ENCODE results near the gene ANAPC4.
"Not testable (repeated sequence)": the region's sequence is repeated elsewhere in the genome, so short reads cannot be mapped to it uniquely, and the experiment has no call there.

The ANAPC4 gene, protein sequence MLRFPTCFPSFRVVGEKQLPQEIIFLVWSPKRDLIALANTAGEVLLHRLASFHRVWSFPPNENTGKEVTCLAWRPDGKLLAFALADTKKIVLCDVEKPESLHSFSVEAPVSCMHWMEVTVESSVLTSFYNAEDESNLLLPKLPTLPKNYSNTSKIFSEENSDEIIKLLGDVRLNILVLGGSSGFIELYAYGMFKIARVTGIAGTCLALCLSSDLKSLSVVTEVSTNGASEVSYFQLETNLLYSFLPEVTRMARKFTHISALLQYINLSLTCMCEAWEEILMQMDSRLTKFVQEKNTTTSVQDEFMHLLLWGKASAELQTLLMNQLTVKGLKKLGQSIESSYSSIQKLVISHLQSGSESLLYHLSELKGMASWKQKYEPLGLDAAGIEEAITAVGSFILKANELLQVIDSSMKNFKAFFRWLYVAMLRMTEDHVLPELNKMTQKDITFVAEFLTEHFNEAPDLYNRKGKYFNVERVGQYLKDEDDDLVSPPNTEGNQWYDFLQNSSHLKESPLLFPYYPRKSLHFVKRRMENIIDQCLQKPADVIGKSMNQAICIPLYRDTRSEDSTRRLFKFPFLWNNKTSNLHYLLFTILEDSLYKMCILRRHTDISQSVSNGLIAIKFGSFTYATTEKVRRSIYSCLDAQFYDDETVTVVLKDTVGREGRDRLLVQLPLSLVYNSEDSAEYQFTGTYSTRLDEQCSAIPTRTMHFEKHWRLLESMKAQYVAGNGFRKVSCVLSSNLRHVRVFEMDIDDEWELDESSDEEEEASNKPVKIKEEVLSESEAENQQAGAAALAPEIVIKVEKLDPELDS

DNA sequence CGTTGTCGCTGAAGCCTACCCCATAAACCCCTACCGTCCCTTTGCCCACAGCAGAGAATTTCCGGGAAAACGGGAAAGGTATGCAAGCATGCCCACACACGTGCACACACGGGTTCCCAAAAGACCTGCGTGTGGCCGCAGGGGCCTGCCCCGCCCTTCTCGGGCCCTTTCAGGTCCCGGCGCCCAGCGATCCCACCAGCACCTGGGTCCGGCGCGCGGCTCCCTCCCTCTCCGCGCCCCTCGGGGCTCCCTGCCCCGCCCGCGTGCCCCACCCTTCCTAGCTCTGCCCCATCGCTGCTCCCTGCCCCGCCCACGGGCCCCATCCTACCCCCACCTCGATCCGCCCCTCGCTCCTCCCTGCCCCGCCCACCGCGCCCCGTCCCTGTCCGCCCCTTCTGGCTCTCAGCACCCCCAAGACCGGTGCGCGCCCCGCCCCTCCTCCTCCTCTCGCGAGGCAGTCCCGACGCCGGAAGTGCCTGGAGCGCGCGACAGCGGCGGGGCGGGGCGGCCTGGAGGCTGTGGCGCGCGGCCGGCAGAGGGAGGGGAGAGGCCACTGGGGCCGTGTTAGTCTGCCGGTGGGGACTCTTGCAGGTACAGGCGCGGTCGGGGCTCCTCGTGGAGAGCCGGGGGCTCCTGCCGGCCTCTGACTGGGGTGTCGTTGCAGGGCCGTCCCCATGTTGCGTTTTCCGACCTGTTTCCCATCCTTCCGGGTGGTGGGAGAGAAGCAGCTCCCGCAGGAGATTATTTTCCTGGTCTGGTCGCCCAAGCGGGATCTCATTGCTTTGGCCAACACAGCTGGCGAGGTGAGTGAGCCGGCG is at the start of gene ANAPC4:
ANAPC4 (plus strand) TSS at position 510 of the 818 bp plus-strand sequence; CDS start at position 675, 165 bp downstream.
- DNase-seq: peak; percentile 87 to 92

DNA sequence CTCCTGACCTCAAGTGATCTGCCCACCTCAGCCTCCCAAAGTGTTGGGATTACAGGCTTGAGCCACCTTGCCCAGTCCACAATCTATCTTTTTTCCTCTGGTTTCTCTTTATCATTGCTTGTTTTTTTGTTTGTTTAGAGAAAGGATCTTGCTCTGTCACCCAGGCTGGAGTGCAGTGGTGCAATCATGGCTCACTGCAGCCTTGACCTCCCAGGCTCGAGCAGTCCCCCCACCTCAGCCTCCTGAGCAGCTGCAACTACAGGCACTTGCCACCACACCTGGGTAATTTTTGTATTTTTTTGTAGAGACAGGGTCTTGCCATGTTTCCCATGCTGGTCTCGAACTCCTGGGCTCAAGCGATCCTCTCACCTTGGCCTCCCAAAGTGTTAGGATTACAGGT is 48.6 kb upstream of the ANAPC4 start:
- DNase-seq: not testable (repeated sequence)

DNA sequence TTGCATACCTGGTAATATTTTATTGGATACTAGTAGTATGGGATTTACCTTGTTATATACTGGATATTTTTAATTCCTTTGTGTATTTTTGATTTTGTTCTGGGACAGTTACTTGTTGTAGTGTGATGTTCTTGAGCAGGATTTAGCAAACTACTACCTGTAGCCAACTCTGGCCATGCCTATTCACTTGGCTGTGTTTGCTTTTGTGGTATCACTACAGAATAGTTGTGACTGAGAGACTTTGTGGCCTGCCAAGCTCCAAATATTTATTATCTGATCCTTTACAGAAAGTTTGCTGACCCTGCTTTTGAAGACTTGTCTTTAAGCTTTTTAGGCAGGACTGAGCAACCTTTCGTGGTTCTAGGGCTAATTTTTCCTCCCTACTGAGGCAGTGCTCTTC is 46.7 kb upstream of the ANAPC4 start:
- no peak for DNase-seq

DNA sequence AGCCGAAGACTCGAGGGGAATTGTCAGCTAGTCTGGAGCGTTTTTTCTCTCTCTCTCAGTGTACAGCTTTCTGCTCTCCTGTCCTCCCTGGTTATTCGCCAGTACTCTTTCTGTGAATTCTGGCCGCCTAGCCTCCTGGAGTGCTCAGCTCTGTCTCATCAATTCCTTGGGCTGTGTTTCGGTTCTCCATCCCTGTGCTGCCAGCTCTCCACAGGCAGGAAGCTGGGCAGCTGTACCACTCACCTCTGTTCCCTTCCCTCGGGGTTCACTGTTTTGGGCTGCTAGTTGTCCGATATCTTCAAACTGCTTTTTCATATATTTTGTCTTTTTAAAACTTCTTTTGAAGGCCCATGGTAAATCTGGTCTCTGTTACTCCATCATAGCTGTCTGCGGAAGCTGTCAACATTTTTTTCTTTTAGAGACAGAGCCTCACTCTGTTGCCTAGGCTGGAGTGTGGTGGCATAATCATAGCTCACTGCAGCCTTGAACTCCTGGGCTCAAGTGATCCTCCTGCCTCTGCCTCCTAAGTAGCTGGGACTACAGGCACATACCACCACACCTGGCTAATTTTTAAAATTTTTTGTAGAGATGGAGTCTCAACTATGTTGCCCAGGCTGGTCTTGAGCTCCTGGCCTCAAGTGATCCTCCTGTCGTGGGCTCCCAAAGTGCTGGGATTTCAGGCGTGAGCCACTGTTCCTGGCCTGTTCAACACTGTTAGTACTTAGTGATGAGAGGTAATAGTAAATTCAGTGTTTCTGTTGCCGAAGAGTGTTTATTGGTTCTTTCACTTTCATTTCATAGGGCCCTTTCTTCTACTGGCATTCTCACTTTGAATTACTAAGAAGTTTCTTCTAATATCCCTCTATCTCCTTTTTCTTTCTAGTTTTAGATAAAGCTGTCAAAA is 45.9 kb upstream of the ANAPC4 start:
- no peak for DNase-seq

DNA sequence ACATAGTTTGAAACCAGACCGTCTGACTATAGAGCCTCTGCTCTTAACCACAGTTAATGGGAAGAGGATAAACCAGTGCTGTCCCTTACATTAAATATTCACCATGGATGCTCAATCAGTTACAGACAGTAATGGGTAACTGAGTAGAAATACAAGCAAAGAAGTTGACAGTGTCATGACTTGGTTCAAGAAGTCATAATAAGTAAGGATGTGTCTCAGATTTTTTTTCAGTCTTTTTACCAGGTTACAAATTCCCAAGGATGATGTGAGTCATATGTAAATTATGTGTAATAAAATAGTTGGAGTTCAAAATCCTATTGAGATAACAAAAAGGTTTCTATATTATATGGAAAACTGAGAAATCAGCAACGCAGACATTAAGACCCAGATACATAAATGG is 33.4 kb upstream of the ANAPC4 start:
- DNase-seq: no peak

DNA sequence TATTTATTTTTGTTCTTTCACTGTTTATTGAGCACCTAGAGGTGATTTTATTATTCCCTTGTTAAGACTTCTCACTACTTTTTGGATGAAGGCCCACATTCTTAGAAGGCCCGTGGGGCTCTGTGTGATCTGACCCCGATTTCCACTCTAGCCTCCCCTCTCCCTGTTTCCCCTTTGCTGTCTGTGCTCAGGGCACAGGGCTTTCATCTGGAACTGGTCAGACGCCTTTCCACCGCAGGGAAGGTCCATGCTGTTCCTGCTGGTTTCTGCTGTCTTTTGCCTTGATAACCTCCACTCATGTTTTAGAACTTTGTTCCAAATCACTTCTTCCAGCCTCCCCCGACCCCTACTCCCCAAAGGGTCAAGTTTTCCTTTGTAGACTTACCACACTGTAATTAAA is 31.3 kb upstream of the ANAPC4 start:
- no peak for DNase-seq

DNA sequence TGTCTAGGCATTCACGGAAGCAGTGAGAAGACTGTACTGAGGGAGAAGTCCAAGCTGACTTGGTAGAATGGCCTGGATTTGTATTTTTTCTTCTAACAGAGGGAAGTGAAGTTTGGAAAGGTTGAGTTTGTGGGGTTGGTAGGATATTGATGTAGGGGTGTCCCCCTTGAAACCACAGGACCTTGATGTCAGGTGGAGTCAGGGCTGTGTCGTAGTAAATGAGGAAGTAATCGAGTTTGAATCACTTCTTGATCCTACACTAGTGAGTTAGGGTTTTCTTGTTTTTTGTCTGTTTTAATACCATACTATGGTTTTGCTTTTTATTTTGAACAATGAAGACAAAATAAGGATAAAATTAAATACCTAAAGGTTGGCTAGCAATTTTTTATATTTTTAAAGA is 30.1 kb upstream of the ANAPC4 start:
- no peak for DNase-seq

DNA sequence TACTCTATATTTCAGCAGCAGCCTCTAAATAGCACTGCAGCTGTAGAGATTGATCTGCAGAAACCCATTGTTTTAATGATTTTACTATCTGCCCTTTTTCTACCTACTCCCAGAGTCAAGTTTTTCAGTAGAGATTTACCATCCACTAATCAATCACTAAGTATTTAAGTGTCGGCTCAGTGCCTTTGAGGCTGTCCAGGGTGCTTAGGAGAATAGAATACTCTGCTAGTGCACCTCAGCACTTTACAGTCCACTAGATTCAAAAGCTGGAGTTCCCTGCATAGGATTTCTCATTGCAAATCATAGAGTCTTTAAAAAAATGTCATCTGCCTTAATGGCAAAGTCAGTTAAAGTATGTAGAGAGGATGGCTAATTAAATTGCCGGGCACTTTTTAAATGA is 29.6 kb upstream of the ANAPC4 start:
- no peak for DNase-seq

DNA sequence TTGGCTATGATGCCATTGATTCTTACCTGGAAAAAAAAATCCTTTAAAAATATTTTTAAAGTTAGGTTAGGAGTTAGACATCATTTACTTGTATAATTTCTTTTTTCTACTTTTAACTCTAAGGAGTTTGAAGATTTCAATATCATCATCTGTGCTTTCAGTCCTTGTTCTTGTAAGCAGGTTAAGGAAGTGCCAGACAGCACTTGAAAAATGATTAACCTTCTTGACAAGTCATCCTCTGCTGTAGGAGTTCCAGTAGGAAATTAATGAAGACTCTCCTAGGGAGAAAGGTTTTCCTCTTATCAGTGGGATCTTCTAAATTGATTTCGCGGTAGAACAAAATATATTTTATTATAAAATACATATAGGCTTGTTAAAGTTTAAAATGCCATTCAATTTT is 29.1 kb upstream of the ANAPC4 start:
- DNase-seq: no peak

DNA sequence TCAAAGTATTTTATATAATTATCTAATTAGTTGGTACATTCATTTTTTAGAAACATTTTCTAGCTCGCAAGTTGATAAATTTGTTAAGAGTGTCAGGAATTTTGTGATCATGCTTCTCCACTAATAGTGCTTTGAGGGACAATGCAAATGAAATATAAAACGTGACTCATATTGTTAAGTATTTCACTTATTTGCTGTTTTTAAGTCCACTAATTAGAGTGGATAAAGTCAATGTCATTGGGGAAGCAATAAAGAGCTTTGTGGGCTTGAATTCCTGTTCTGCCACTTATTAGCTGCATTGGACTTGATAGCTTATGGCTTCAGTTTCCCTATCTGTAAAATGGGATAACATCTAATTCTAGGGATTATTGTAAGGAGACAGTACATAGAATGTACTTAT is 26.5 kb upstream of the ANAPC4 start:
- DNase-seq: no peak

DNA sequence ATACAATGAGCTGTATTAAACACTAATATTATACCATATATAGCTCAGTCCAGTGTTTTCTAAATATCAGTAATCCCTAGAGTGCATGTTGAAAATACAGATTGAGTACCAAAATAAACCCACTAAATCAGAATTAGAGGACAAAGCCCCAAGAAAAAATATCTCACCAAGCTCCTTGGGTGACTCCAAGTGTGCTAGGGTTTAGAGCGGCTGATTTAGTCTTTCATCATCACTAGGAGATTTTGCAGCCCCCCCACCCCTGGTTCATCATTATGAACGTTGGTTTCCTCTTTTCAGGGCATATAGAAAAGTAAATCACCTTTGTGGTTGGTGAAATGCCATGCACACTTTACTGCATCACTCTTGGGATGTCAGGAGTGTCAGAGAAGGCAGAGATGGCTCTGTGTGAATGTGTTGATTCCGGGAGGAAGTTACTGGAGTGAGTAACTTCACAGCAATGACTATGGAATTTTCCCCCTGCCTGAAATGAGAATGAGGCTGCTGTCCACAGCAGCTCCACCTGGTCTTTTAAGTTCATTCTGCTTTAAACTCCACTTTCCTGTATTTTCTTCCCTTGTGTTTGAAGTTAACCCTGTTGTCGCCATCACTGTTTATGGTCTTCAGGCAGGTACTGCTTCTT is 25.2 kb upstream of the ANAPC4 start:
- DNase-seq: no peak

DNA sequence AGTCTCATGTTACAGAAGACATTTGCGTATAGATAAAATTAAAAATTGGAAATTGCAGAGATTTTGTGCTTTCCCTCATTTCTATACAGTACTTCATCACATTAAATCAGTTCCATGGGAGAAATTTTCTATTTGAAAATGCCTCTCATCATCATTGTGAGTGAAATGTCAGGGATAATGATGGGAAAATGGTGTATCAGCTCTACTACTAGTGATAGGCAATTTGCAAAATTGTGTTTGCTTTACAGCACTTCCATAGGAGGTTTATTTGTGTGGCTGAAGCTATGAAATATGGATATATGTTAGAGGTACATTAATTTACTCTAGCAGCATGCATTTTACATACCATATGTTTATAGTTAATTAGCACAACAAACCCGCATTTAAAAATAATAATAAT is 21.0 kb upstream of the ANAPC4 start:
- no peak for DNase-seq

DNA sequence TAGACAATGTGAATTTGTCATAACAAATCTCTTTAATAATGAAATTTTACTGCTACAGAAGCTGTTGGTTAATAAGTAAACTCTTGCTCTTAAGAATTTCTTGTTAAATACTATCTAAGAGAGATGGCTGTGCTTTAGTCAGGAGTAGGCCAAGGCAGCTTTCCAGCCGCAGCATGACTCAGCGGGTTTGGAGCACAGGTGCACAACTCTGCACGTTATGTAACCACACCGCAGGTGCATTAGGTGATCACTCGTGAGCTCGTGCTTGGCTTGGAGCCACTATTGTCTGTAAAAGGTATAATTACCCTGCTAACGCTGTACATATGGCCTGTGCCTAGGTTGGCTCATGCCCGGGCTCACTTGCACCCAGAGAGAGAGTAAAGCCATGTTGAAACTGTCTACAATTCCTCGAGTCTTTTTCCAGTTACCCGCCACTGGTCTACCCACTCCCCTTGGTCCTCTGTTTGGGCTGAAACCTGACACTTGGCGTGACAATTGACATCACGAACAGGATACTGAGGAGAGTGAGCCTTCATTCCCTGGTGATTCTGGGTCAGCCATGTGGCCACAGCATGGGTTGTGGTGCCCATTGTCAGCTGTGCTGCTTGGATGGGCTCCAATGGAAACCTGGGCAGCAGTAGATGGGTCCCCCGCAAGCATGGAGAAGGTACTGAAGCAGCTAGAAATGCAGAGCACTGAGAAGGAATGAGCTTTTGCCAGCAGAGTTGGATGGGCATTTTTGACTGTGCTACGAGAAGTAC is 18.4 kb upstream of the ANAPC4 start:
- DNase-seq: no peak

DNA sequence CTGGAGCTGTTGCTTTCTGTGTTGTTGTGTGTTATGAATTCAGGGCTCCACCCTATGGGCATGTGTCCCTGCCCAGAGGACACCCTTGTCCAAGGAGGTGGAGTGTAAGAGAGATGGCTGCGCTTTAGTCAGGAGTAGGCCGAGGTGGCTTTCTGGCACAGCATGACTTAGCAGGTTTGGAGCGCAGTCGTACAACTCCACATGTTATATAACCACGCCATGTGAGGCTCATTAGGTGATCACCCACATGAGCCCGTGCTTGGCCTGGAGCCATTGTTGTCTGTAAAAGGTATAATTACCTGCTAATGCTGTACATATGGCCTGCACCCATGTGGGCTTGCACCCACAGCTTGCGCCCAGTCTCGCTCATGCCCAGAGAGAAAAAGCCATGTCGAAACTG is 15.8 kb upstream of the ANAPC4 start:
- no peak for DNase-seq

DNA sequence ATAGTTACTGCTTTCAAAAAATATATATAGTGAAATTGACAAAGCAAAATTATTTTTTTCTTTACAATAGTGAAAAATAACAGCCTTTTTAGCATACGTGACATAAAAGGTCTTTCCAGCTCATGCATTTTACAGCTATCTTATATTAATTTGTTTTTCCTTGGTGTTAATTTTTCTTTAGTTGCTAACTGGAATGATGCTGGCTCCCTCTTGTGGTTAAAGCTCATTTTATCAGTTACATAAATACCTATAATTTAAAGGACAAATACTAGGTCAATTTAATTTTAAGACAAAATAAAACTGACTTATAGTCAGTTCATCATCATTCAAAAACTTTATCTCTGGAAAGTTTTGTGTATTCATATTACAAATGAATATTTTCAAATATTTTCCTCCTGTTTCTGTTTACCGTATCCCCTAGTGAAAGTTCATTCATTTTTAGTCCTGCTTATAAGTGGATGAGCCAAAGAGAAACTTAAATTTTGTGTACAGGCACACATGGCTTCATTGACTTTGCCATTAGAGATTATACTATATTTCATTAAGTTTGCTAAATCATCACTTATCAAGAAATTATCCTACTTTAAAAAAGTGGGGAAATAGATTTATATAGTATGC is 9.9 kb upstream of the ANAPC4 start:
- DNase-seq: peak in 1 of 2 experiments; percentile 12

DNA sequence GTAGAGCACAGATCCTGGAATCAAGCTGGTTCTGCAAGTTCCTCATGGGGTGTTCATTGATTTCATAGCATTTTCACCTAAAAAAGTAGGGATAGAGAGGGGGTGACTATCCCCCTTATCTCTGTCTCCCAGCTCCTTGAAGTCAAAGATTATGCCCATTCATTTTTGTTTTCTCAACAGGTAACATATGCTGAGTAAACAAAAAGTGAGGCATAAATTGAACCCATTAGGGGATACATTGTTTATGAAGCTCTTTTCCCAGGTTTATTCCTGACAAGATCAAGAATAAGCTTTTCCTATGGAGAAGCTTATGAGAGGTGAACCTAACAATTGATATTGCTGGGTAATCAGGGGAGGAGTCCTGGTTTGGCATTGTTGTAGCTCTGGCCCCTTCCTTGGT is 9.2 kb upstream of the ANAPC4 start:
- no peak for DNase-seq

DNA sequence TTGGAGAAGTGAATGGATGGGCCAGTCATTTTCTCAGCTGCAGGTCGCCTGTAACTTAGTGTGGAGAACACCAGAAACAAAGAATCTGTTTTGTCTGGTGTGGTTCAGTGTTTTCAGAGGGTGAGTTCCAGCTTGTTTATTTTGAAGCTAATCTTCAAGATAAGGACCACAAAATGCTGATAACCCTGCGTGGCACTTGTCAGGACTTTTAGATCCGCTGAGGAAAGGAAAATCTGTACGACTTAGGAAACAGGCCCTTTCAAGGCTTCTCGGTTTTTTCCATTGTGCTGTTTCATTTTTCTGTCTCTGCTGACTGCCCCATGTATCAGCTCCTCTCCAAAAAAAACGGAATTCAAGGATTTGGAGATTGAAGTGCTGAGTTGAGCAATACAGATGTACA is 8.7 kb upstream of the ANAPC4 start:
- no peak for DNase-seq

DNA sequence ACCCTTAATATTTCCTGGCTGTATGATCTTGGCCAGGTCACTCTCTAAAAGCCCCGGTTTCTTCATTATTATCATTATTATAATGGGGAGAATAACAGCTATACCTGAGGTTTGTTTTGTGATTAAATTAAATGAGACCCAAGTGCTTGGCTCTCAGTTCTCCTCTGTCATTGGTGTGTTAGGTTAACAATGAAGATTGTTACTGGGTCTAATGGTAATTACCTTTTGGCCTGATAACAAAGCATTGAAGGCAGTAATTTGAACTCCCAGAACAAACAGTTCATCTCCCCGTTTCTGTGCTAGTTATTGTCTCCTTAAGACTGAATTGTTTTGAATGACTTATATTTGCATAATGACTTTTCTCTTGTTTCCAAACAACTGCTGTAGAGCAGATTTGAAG is 6.8 kb upstream of the ANAPC4 start:
- peak; percentile 50 to 69 for DNase-seq

DNA sequence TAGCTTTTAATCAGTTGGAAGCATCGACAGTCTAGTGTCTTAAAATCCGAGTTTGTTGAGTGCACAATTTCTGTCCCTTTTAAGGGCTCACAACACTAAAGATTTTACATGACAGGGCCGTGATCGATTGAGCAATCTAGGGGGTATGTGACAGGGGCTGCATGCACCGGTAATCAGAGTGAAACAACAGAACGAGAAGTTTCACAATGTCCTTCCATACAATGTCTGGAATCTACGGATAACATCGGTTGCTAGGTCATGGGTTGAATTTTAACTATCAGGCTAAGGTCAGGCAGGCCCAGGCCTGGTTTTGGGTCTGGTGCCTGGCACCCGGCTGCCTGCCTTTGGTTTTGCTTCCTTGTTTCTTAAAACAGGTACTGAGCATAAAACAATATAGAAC is 4.5 kb upstream of the ANAPC4 start:
- DNase-seq: not testable (repeated sequence)

Data from NCI-H1930 (cell line).